ENCODE measurements around the gene NSMCE4A.

- TF ChIP-seq EP300 (IDR thresholded peaks at IDR 0.05) (no peak), CTCF (IDR thresholded peaks at IDR 0.05) (no peak)
Measured at GRCh38 chr10:121952226-121952625, 22.8 kb downstream of the NSMCE4A start.
